GM13977 (cell line): ENCODE measurements around the gene KRTAP10-5.

Experiments used
- DNase-seq: peaks from one replicate; pipeline ENCODE4 v3.0.0; 2012; ENCODE audit warnings: low spot score
- CTCF ChIP-seq: IDR thresholded peaks from 2 replicates; pipeline ENCODE4 v1.5.1; 2012; ENCODE audit warnings: mild to moderate bottlenecking, control low read depth; ENCODE audit not compliant: insufficient read depth; ENCODE audit errors: extremely low read depth, missing control alignments
- in situ Hi-C: fragments of 300-500 bp; cut with MboI; formaldehyde crosslinking; loops from one replicate; pipeline ENCODE4 v1.12.0; 2022; ENCODE audit warnings: low sequenced_read_pairs, low pct_unique_long_range_greater_than_20kb, mixed read lengths, inconsistent platforms; ENCODE audit not compliant: unreplicated experiment

The KRTAP10-5 gene

GRCh38 chr21:44619886-44620285 lies 39.5 kb upstream of the KRTAP10-5 start:
- no peak for TF ChIP-seq CTCF
- no peak for DNase-seq
- in situ Hi-C loops = no loop called here

GRCh38 chr21:44618909-44619308 lies 38.5 kb upstream of the KRTAP10-5 start:
- in situ Hi-C loops = no loop called here
- no peak for DNase-seq
- no peak for TF ChIP-seq CTCF

GRCh38 chr21:44618504-44618903 lies 38.1 kb upstream of the KRTAP10-5 start:
- in situ Hi-C loops = no loop called here
- no peak for DNase-seq
- peak; percentile 28 for TF ChIP-seq CTCF

GRCh38 chr21:44617071-44617501 lies 36.7 kb upstream of the KRTAP10-5 start:
- in situ Hi-C loops = no loop called here
- DNase-seq = no peak
- TF ChIP-seq CTCF = no peak

- in situ Hi-C loops = no loop called here
- no peak for DNase-seq
- TF ChIP-seq CTCF = no peak
Measured at GRCh38 chr21:44616591-44616926, 36.2 kb upstream of the KRTAP10-5 start.

GRCh38 chr21:44615911-44616590 lies 35.6 kb upstream of the KRTAP10-5 start:
- in situ Hi-C loops = no loop called here
- no peak for TF ChIP-seq CTCF
- no peak for DNase-seq
